Activated T-cell treated with anti-CD3 and anti-CD28 coated beads for 24 hours (primary cell): ENCODE results near the gene MYBPC3.

ENCODE experiments used
- DNase-seq: peaks from one replicate; pipeline ENCODE4 v3.0.0-alpha.2; 2020; ENCODE audit warnings: low read depth

MYBPC3 gene

DNA sequence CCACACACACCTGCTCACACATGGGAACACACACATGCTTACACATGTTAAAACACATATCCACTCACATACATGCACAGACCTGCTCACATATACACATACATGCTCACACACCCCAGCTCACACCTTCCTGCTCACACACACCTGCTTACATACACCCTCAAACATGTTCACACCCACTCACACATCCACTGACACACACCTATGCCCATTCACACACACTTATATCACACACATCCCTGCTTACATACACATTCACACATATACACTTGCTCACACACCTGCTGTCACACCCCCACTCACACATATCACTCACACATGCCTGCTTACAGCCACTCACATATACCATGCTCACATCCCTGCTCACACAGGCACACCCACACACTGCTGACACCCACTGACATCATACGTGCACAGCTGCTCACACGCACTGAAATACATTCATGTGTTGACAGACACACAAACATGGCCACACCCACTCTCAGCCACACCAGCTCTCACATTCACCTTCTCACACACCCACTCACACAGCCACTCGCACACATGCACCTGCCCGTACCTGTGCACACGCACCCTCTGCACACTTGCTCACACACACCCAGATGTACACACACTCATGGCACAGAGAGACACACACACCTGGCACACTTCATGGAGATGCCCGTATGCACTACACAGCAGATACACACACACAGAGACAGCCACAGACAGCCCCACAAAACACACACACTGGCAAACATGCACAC is 5.7 kb upstream of the MYBPC3 start:
- DNase-seq: no peak

- DNase-seq: no peak
Measured at GRCh38 chr11:47356998-47357329, 4.5 kb upstream of the MYBPC3 start.

DNA sequence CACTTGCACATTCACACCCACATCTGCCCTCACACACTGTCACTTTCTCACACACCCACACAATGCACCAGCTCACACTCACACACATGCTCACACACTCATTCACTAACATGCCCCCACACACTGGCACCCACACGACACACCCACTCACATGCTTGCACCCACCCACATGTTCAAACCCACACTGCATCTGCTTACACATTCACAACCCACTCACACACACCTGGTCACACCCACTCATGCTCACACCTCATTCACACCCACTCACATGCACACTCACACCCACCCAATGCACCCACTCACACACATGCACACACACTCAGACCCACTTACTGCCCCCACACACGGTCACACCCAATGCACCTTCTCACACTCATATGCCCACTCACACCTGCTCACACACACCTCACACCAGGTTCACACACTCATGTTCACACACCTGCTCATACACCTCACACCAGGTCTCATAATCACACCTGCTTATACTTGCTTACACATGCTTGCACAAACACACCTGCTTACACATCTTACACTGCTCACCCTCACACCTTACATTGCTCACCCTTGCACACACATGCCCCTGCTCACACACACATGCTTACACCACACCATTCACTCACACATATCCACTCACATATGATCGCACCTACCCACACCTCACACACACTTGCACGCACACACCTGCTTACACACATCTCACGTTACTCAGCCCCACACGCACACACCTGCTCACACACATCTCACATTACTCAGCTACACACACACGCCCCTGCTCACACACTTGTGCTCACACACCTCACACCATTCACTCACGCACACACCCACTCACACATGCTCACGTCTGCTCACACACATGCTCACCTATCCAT is 3.9 kb upstream of the MYBPC3 start:
- no peak for DNase-seq

- no peak for DNase-seq
Measured at GRCh38 chr11:47355283-47356128, 3.0 kb upstream of the MYBPC3 start.

DNA sequence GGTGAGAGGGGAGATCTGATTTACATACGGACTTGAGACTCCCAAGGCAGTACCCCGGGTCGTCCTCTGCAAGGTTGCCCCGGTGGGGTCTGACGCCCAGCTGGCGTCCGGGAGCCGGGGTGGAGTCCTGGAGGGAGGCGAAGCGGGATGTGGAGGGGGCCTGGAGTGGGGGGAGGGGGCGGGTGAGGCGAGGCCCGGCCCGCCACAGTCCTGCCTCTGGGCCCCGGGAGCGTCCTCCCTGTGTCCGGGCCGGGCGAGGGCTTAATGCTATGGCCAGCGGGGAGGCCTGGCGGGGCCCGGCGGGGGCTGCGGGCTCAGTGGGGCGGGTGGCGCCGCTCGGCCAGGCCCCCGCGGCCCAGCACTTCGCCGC is 2.4 kb upstream of the MYBPC3 start:
- no peak for DNase-seq

DNA sequence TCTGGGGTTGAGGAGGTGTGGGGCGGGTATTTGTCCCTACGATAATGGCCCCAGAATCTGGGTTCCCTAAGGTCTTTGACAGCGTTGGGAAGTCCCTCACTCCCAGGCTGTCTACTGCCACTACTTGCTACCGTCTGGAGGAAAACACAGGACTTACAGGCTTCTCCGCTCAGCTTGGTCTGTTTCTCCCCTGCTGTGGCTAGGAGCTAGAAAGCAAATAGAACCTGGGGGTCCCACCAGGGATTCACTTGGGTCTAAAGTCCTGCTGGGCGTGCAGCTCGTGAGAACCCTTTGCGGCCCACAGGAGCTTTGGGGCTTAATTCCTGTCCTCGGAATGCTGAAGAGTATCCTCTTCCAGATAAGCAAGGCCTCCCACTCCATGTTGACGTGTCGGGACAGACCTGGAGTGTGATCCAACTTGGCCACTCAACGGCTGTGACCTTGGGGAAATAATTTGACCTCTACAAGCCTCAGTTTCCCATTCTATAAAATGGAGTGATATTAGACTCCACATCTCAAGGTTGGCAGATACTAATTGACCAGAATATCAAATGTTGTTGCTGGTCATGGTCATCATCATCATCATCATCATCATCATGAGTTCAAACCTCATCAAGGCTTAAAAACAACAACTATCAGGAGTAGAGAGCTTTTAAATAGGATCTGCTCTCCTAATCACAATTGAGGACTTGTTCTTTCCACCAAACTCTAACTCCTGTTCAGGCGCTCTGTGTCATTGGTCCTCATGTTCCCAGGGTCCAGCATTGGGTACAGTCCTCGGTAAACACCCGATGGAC is 1.7 kb upstream of the MYBPC3 start:
- DNase-seq: no peak

DNA sequence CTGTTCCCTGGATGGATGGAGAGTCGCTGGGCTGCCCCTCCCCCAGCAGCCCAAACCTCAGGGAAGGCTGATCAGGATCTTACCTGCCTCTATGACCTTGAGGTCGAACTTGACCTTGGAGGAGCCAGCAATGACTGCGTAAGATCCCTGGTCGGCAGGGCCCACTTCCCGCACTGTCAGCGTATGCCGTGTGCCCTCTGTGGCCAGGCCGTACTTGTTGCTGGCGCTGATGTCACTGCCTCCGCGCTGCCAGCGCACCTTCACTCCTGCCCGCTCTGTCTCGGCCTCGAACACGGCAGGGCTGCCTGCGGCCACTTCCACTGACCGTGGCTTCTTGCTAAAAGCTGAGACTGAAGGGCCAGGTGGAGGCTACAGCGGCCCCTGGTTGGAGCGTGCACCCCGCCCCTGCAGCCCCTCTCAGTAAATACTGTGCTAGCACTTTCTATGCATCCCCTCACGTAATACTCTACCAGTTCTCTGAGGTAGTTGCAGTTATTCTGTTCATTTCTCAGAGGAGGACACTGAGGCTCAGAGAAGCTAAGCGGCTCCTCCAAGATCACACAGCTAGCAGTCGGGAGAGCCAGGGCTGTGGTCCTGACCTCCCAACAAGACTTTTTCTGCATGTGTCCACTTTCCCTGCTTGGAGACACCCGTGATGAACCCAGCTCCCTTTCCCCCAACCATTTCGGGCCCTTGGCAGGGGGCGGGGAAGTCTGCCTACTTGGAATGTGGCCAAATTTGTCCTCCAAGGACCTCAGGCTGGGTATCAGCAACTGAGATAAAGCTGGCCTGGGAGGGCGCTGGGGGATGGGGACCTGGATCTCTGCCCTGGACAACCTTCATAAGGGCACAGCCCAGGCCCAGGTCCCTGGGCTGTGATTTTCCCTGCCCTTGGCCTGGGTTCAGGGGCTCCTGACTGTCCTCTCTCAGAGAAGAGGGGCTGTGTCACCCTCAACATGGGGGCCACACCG is 1.1 kb downstream of the MYBPC3 start:
- DNase-seq: no peak

- DNase-seq: no peak
Measured at GRCh38 chr11:47350315-47350714, 2.2 kb downstream of the MYBPC3 start.

DNA sequence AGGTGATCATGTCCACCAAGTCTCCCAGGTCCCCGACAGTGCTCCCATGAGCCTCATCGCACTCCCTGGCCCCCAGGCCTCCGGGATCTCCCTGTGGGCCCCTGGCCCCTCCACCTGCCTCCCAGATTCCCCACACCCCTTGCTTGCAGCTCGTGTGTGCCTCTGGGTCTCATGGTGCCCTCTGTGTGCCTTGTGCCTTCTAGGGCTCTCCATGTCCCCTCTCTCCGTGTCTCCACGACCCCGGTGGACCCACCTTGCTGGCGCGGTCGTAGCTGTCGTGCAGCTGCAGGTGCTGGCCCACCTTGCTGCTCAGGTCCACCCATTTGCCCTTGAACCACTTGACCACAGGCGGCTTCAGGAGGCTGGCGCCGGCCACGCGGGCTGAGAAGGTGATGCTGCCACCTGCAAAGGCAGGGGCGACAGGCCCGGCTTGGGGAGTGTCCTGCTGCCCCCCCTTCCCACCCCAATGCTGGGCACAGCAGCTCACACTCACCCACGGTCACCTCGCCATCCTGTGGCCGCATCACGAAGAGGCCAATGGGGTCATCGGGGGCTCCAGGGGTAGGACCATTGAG is 2.9 kb downstream of the MYBPC3 start:
- no peak for DNase-seq

- DNase-seq: no peak
Measured at GRCh38 chr11:47348859-47349258, 3.6 kb downstream of the MYBPC3 start.

DNA sequence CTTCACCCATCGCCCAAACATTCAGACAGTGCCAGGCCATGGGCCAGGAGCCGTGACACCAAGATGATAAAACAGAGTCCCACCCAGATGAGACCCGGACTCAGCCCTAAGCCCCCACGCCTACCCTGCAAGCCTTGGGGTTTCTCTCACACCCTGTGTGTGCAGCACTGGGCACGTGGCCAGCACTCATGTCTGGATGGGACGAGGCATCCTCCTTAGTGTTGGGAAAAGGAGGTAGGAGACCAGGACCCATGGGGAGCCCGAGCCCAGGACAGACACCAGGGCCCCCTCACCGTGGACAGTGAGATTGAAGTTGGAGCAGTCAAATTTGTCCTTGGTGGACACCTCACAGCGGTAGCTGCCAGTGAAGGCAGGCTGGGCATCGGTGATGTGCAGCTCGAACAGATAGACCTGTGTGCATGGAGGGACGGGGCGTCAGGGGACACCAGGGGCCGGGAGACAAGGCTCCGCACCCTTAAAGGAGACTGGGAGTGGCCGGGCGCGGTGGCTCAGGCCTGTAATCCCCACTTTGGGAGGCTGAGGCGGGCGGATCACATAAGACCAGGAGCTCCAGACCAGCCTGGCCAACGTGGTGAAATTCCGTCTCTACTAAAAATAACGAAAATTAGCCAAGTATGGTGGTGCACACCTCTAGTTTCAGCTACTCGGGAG is 4.2 kb downstream of the MYBPC3 start:
- DNase-seq: no peak

- no peak for DNase-seq
Measured at GRCh38 chr11:47347137-47347536, 5.4 kb downstream of the MYBPC3 start.

DNA sequence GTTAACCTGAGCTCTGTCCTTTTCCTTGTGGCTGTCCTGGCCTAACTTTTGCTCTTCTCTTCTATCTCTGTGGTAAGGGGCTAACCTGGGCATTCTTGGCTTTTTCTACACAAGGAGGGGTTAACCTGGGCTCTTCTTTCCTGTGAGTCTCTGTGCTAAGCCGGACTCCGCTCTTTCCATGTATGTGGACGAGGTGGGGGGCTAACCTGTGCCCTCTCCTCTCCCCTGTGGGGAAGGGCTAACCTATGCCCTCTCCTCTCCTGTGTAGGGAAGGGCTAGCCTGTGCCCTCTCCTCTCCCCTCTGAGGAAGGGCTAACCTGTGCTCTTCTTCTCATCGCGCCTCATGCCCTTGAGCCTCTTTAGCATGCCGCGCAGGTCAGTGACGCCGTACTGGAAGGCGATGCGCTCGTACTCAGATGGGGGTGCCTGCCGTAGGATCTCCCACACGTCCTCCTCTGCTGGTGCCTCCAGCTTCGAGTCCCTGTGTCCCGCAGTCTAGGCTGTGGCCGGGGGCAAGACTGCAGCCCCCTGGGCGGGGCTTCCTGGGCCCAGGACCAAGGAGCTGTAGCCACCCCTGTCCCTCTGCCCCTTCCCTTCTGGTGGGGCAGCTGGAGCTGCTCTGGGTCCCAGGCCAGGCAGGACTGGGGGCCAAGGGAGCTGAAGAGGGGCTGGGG is 6.5 kb downstream of the MYBPC3 start:
- no peak for DNase-seq

DNA sequence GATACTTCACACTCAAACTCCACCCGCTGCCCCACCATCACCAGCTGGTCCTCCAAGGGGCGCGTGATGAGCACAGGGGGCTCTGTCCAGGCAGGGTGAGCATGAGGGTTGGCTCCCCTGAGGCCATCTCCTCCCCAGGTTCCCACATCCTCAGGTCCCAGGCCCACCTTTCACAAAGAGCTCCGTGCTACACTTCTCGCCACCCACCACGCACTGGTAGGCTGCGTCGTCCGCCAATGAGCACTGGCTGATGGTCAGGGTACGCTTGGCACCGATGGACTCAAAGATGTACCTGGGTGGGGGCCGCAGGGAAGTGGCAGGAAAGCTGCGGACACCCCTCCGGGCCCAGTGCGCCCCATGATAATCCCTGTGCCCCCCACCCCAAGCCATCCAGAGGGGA is 9.6 kb downstream of the MYBPC3 start:
- DNase-seq: no peak

- DNase-seq: no peak
Measured at GRCh38 chr11:47342036-47342803, 10.3 kb downstream of the MYBPC3 start.

- DNase-seq: no peak
Measured at GRCh38 chr11:47340980-47341775, 11.3 kb downstream of the MYBPC3 start.

- no peak for DNase-seq
Measured at GRCh38 chr11:47340010-47340409, 12.5 kb downstream of the MYBPC3 start.
